Right lobe of liver (tissue), 6 donors: ENCODE results near the gene PUS3. TPM values are rescaled to one million over a fixed set of nuclear protein-coding genes. Genes with fewer than 3 reads are reported as not detected.

Experiments used
- ATAC-seq, 4 donors: fragments of 200-7000 bp; cut with Tn5 transposase; one replicate each; pipeline ENCODE4 v1.9.1; 2020; ENCODE audit warnings: mild to moderate bottlenecking in 4 of 4, moderate library complexity in 4 of 4
- DNase-seq, 3 donors: peaks; one replicate each; pipeline ENCODE4 v3.0.0-alpha.2; 2020
- H3K27ac ChIP-seq, 3 donors: fragments of 200-600 bp; one replicate each; pipeline ENCODE4 v1.8.0; 2022
- H3K27me3 ChIP-seq, 2 donors: fragments of 200-600 bp; one replicate each; pipeline ENCODE4 v1.8.0; 2022
- H3K36me3 ChIP-seq, 4 donors: fragments of 200-600 bp; sonication (generic) in 1 of 4; one replicate each; pipeline versions ENCODE4 v1.5.1 to v1.8.0; 2017 to 2022; ENCODE audit warnings: control low read depth in 1 of 4
- H3K4me1 ChIP-seq, 4 donors: fragments of 200-600 bp; sonication (generic) in 1 of 4; one replicate each; pipeline versions ENCODE4 v1.5.1 to v1.8.0; 2017 to 2022; ENCODE audit warnings: control low read depth in 1 of 4
- H3K4me3 ChIP-seq, 3 donors: fragments of 200-600 bp; one replicate each; pipeline ENCODE4 v1.8.0; 2022
- H3K9me3 ChIP-seq, 4 donors: fragments of 200-600 bp; sonication (generic) in 1 of 4; one replicate each; pipeline versions ENCODE4 v1.5.1 to v1.8.0; 2017 to 2022; ENCODE audit warnings: control low read depth in 1 of 4
- CTCF ChIP-seq, 4 donors: fragments of 200-600 bp in 3 of 4; fragments of 450-650 bp in 1 of 4; IDR thresholded peaks; one replicate each; pipeline versions ENCODE4 v1.5.1 to v1.8.0; 2016 to 2022; ENCODE audit warnings: antibody characterized with exemption in 4 of 4, mild to moderate bottlenecking in 2 of 4
- POLR2A ChIP-seq: fragments of 450-650 bp; IDR thresholded peaks from one replicate; pipeline ENCODE4 v1.6.1; 2017; ENCODE audit warnings: antibody characterized with exemption, mild to moderate bottlenecking
- WGBS: methylation state at CpG from one replicate; pipeline ENCODE4 v1.1.6; 2018; ENCODE audit warnings: low coverage, low lambda C conversion rate; ENCODE audit not compliant: insufficient coverage; ENCODE audit errors: missing lambda C conversion rate; 5-methylcytosine and 5-hydroxymethylcytosine counted together
- intact Hi-C, 2 donors: fragments of 100-400 bp; cut with DNase I; formaldehyde crosslinking; loops; one replicate each; pipeline versions ENCODE4 v1.11.2 to v1.14.1; 2022
- total RNA-seq, 6 experiments: library from RNA; depleted of rRNA in 2 of 6; stranded (reverse); fragments of >200 nt in 2 of 6; fragmentation: NEBNext Ultra II Directional in 3 of 6; extraction: Animal tissue kit (Norgen Biotek cat#: 25700) in 3 of 6; gene quantifications; one replicate each; pipeline versions ENCODE4 v1.1.0 to v1.2.4, GENCODE V29; 2016 to 2023
- donor health status: DM: no; HTN: yes; CAD: no.
- donor health status: DM: no; HTN: no; CAD: no.
- donor health status: DM: no; HTN: no; CAD: no.
- donor health status: DM: no; HTN: yes; CAD: no.
- donor health status: DM: no; HTN: yes; CAD: no.

The PUS3 gene
- total RNA-seq, 6 experiments from 2014 or later = 11.8 to 24.7 (median 17.4) TPM

GRCh38 chr11:125941267-125941618, 38.2 kb upstream of the PUS3 start:
- Histone ChIP-seq H3K27ac (no peak overlapping the region), H3K27me3 (no peaks in the 10 kb centered on the region), H3K36me3 (no peaks in the 10 kb centered on the region), H3K9me3 (no peaks in the 10 kb centered on the region), H3K4me3 (no peak overlapping the region), H3K4me1 (no peaks in the 10 kb centered on the region)
- ATAC-seq (no peak), DNase-seq (no peak)
- TF ChIP-seq CTCF (IDR thresholded peaks at IDR 0.05) (no peak), POLR2A (no peak)
- intact Hi-C loops = loop anchor here in 1 of 2 donors (10.0 kb wide), 1 partner anchor 94 kb away; no protein-coding TSS in a partner anchor
- WGBS = 51% methylated on average over 3 of the region's 4 CpGs

GRCh38 chr11:125940145-125940544, 37.1 kb upstream of the PUS3 start:
- H3K36me3 ChIP-seq = no peaks in the 10 kb centered on the region
- no peak for DNase-seq
- no peak for ATAC-seq
- no peaks in the 10 kb centered on the region for H3K4me1 ChIP-seq
- TF ChIP-seq POLR2A (no peak), CTCF (IDR thresholded peaks at IDR 0.05) (no peak)
- WGBS = 100% methylated on average over 3 of the region's 4 CpGs
- intact Hi-C loops = loop anchor here in 1 of 2 donors (10.0 kb wide), 1 partner anchor 95 kb away; no protein-coding TSS in a partner anchor
- H3K9me3 ChIP-seq = no peaks in the 10 kb centered on the region
- no peak overlapping the region for H3K27ac ChIP-seq
- H3K4me3 ChIP-seq = no peak overlapping the region
- H3K27me3 ChIP-seq = no peaks in the 10 kb centered on the region

- no peak for TF ChIP-seq POLR2A
- TF ChIP-seq CTCF (IDR thresholded peaks at IDR 0.05) = no peak
- no peaks in the 10 kb centered on the region for H3K27me3 ChIP-seq
- no peak for DNase-seq
- WGBS = 68% methylated on average over 3 of the region's 4 CpGs
- H3K4me3 ChIP-seq = no peak overlapping the region
- H3K9me3 ChIP-seq = no peaks in the 10 kb centered on the region
- H3K4me1 ChIP-seq = no peaks in the 10 kb centered on the region
- intact Hi-C loops = no loop called here
- ATAC-seq = no peak
- no peaks in the 10 kb centered on the region for H3K36me3 ChIP-seq
- no peak overlapping the region for H3K27ac ChIP-seq
Observed at GRCh38 chr11:125939081-125939521, 36.1 kb upstream of the PUS3 start.

DNA sequence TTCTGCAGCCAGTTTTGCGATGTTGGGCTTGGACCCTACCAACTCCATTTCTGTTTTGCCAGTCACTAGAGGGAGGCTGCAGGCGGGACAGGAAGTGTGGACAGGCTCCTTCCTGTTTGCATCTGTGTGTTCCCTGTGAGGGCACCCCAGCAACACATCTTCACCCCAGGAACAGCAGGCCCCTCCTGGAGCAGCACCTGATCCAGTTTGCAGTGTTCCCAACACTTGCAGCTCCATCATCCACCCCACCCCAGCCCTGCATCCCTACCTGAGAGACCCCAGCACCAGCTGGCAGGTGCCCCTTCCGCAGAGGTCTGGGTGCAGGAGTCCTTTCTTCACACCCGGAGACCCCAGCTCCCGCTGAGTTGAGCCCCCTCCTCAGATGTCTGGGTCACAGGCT, 35.4 kb upstream of the PUS3 start:
- intact Hi-C loops = no loop called here
- WGBS = 60% methylated on average over 1 of the region's 5 CpGs
- Histone ChIP-seq H3K9me3 (no peaks in the 10 kb centered on the region), H3K4me1 (no peaks in the 10 kb centered on the region), H3K4me3 (no peak overlapping the region), H3K36me3 (no peaks in the 10 kb centered on the region), H3K27ac (no peak overlapping the region), H3K27me3 (no peaks in the 10 kb centered on the region)
- no peak for TF ChIP-seq CTCF (IDR thresholded peaks at IDR 0.05)
- no peak for TF ChIP-seq POLR2A
- ATAC-seq (no peak), DNase-seq (no peak)

- Histone ChIP-seq H3K27ac (no peak overlapping the region), H3K9me3 (no peaks in the 10 kb centered on the region), H3K27me3 (no peaks in the 10 kb centered on the region), H3K36me3 (no peaks in the 10 kb centered on the region), H3K4me1 (no peaks in the 10 kb centered on the region), H3K4me3 (no peak overlapping the region)
- DNase-seq (no peak), ATAC-seq (no peak)
- intact Hi-C loops = no loop called here
- WGBS = 80% methylated on average over 6 of the region's 12 CpGs
- no peak for TF ChIP-seq POLR2A
Observed at GRCh38 chr11:125935618-125936199, 32.7 kb upstream of the PUS3 start.
